PFSK-1 (cell line): ENCODE data around the gene NISCH.

Experiments used
- POLR2AphosphoS5 ChIP-seq: IDR thresholded peaks from 2 replicates; pipeline ENCODE4 v1.6.1; 2012; ENCODE audit warnings: low read depth, mild to moderate bottlenecking, control low read depth, low read length, moderate library complexity
- SIN3A ChIP-seq: IDR thresholded peaks from 2 replicates; pipeline ENCODE4 v1.6.1; 2012; ENCODE audit warnings: mild to moderate bottlenecking, low read length, moderate library complexity, borderline replicate concordance; ENCODE audit not compliant: insufficient read depth
- TAF1 ChIP-seq: IDR thresholded peaks from 2 replicates; pipeline ENCODE4 v1.6.1; 2012; ENCODE audit warnings: low read length, control low read depth, borderline replicate concordance; ENCODE audit not compliant: insufficient read depth
- TF ChIP-seq, protein P1 (sequence below), 2 experiments: IDR thresholded peaks; 2 replicates each; pipeline versions ENCODE4 v1.6.1 to v1.8.0; 2011 to 2012; ENCODE audit warnings: low read depth in 2 of 2, low read length in 2 of 2, control low read depth in 1 of 2, inconsistent platforms in 1 of 2, mild to moderate bottlenecking in 1 of 2, moderate library complexity in 1 of 2; ENCODE audit not compliant: insufficient read depth in 1 of 2

DNA sequence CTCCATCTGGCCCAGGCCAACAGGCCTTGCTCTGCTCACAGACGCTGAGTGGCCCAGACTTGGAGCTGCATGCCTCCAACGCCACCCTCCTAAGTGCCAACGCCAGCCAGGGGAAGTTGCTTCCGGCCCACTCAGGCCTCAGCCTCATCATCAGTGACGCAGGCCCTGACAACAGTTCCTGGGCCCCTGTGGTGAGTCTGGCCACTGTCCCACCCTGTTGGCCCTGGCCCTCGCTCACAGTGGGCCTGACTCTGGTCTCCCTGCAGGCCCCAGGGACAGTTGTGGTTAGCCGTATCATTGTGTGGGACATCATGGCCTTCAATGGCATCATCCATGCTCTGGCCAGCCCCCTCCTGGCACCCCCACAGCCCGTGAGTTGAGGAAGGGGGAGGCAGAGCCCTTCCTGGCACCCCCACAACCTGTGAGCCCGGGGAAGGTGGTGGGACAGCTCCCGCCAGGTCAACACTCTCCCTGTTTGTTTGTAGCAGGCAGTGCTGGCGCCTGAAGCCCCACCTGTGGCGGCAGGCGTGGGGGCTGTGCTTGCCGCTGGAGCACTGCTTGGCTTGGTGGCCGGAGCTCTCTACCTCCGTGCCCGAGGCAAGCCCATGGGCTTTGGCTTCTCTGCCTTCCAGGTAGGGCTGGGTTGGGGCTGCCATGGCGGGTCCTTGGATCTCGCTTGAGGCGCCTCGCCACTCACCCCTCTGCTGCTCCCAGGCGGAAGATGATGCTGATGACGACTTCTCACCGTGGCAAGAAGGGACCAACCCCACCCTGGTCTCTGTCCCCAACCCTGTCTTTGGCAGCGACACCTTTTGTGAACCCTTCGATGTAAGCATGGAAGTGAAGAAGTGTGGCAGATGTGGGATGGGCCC, 68.2 kb downstream of the NISCH start:
- no peak for TF ChIP-seq TAF1
- TF ChIP-seq, protein P1, sequence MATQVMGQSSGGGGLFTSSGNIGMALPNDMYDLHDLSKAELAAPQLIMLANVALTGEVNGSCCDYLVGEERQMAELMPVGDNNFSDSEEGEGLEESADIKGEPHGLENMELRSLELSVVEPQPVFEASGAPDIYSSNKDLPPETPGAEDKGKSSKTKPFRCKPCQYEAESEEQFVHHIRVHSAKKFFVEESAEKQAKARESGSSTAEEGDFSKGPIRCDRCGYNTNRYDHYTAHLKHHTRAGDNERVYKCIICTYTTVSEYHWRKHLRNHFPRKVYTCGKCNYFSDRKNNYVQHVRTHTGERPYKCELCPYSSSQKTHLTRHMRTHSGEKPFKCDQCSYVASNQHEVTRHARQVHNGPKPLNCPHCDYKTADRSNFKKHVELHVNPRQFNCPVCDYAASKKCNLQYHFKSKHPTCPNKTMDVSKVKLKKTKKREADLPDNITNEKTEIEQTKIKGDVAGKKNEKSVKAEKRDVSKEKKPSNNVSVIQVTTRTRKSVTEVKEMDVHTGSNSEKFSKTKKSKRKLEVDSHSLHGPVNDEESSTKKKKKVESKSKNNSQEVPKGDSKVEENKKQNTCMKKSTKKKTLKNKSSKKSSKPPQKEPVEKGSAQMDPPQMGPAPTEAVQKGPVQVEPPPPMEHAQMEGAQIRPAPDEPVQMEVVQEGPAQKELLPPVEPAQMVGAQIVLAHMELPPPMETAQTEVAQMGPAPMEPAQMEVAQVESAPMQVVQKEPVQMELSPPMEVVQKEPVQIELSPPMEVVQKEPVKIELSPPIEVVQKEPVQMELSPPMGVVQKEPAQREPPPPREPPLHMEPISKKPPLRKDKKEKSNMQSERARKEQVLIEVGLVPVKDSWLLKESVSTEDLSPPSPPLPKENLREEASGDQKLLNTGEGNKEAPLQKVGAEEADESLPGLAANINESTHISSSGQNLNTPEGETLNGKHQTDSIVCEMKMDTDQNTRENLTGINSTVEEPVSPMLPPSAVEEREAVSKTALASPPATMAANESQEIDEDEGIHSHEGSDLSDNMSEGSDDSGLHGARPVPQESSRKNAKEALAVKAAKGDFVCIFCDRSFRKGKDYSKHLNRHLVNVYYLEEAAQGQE (IDR thresholded peaks at IDR 0.05; ENCODE audit: insufficient read depth in 1 of 2, low read depth in 2 of 2, low read length in 2 of 2), result no peak
- TF ChIP-seq SIN3A, result no peak
- TF ChIP-seq POLR2AphosphoS5, result peak; percentile 31; the same call in 1 of the 2 replicates
